Astrocyte of the hippocampus (primary cell): ENCODE data around the gene LDB3.

Source experiments
- DNase-seq: peaks from one replicate; pipeline ENCODE4 v3.0.0; 2011; ENCODE audit warnings: low read depth, low spot score

LDB3 gene

DNA sequence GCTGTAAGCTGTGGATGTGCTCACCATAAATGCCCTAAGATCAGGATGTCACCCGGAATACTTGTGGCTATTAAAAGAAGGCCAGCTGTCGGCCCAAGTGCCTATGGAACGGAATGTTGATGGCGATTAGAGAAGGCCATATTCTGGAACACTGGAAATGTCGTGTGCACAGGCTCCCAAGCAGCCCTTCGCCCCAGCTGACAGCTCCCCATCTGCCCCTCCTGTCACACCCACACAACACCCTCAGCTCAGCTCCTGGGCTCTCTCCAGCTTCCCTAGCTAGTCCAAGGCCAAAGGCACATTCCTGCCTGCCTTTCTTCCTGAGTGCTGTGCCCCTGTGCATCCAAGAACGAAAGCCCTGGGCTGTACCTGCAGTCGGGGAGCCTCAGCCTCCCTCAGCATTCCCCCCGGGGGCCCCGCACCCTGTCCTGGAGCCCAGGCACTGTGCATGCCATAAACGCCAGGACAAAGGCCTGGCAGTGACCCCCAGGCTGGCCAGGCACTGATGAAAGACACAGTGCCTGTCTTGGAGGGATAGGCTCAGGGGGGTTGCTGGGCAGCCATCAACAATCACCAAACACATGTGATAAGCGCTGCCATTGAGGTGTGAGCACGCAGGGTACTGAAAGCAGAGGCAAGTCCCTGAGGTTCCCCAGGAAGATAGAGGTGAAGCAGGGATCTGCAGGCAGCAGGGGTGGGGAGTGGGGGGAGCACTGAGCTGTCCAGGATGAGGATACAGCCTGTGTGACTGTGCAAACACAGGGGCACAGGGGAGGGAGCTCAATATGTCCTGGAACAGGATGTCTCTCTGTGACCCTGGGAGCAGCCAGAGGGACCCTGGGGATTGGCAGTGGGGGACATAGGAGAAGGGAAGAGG lies 3.7 kb upstream of the LDB3 start:
- peak; percentile 28 for DNase-seq

DNA sequence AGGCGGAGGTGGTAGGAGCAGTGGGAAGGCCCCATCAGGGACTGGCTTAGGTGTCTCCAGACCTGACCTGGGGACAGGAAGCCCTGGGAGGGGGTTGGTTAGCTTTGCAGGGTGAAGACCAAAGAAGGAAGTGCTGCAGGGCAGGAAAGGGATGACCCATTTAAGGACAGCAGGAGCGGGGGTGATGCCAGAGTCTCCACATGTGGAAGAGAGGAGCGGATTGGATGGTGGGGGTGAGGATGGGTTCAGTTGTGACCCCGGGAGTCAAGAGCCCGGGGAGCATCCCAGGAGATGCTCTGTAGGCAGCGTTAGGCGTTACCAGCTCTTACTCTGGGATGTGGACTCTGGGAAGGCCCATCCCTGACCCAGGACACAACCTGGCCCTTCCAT lies 3.1 kb upstream of the LDB3 start:
- DNase-seq, result no peak

DNA sequence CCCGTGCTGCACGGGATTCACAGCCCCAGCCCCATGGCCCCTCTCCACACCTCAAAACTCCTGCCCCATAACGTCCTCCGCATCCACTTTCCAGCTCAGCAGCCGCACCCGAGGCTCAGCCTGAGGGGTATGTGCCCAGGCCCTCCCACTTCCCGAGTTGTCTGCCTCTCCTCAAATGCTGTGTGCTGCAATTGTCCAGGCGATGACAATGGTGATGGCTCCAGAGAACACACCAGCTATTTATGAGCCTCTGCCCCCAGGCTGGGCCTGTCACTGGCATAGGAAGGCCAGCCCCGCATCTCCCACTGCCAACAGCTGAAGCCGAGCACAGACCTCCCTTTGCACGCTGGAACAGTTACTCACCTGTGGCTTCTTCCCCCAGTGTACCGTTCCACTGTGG lies 2.4 kb upstream of the LDB3 start:
- DNase-seq, result no peak

DNA sequence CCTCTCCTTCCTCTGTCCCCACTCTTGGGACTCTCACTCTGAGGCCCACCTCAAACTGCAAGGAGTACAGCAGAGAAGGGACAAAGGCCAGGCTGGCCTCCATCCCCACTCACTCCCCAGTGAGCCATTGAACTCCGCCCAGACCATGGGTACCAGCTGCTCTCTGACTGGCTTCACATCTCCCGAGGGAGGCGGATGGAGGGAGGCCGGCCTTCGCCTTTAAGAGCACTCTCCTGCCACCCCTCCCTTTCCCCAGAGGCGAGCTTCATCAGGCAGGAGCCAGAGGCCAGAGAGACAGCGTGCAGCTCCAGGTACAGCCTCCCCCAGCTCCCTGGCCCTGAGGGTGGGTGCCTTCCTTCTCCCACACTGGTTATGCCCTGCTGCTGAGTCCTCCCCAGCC lies 1.8 kb upstream of the LDB3 start:
- DNase-seq, result no peak

DNA sequence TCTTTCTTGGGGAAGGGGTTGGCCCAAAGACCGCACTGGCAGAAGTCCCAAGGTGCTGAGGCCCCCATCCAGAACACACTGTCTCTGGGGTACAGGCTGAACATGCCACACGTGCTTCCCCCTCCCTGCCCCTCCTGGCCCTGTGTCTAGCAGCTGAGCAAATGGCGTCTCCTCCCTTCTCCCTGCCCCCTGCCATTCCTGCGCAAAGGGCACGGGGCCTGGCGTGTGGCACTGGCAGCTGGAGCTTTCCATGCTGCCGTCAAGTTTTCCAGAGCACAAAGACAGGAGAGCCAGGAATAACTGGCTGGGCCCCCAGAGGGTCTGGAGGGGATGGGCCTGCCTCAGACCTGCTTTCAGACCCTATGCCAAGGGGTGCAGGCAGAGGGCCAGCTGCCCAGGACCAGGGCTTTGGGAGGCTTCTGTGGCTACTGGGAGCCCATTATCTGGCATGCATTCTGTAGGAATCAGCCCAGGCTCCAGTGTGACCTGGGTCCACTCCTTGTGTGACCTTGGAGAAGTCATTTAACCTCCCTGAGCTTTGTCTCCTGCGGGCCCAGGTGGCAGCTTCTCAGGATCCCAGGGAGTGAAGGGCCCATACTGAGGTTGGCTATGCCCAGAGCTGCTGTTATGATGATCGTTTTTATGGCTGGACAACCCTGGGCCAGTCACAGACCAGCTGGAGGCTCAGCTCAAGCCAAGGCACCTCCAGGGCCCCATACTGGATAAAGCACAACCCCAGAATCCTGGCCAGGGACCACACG lies 710 bp upstream of the LDB3 start:
- DNase-seq, result no peak

DNA sequence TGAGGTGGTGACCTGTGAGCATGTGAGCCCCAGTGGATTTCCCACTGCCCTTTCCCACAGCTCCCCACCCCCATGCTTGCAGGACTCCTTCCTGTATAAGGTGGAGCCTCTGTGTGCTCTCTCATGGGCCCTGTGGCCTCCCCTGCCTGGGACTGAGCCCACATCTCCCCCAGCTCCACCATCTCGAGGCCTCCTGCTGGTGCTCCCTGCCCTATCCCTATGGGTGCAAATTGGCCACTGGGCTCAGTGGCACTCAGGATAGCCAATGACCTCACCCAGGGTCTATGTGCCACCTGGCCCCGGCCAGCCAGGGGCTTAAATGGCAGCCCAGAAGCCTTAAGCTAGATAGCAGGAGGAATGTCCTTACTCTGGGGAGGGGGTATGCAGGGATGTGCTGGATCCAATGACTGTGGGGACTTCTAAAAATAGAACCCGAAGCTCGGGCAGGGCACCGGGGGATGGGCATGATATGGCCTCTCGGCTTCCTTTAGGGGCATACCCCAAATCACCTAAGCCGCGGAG lies 2.0 kb downstream of the LDB3 start:
- no peak for DNase-seq

DNA sequence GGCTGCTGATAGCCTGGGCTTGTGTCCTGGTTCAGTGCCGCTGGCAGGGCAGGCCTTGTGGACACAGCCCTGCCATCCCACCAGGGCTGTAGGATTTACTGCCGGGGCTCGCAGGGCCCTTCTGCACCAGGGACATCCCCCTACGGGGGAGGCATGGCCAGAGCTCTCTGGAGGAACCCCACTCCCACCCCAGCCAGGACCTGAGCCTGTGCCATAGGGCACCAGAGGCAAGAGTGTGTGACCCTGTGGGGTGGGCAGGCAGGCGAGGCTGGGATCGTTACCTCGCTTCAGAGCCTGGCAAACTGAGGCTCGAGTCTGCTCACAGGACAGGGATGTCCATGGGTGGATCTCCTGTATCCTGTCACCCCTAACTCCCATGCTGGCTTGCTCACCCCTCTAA lies 2.6 kb downstream of the LDB3 start:
- DNase-seq, result no peak

DNA sequence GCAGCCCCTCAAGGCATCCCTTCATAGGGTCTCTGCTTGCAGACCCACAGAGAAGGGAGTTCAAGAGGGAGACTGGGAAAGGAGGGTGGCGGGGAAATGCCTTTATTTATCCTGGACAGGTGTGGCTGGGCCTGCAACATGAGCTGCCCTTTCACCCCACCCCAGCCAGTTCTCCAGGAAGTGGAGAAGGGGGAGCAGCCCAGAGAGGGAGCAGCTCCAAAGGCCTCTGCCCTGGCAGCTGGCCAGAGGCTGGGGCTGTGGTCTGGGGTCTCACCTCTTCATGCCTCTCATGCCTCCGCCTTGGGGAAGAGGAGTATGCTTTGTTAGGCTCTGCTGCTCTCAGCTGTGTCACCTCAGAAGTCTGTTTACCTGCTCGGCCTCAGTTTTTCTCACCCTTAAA lies 3.1 kb downstream of the LDB3 start:
- no peak for DNase-seq

DNA sequence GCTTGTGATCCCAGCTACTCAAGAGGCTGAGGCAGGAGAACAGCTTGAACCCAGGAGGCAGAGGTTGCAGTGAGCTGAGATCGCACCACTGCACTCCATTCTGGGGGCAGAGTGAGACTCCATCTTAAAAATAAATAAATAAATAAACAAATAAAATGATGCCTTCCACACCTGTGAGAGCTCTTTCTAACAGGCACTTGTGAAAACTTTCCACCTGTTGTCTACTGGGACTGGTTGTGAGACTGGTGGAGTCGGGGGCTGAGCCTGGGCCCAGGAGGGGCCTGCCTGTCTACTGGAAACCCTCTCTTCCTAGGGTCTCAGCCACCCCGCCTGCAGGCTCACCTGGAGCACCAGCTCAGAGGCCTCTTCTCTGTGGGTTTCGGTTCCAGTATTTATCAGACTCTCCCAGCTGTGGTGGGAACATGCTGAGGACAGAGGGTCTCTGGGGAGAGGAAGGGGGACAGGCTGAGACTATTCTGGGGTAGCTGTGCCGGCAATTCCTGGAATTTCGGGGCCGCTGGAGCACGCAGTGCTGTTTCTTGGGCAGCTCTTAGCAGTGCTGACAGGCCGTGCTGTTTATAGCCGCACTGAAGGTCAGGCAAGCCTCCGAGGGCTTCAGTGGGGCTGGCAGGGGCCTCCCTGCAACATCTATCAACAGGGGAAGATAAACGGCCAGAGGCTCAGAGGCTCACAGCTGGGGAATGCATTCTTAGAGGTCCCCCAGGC lies 3.8 kb downstream of the LDB3 start:
- no peak for DNase-seq

DNA sequence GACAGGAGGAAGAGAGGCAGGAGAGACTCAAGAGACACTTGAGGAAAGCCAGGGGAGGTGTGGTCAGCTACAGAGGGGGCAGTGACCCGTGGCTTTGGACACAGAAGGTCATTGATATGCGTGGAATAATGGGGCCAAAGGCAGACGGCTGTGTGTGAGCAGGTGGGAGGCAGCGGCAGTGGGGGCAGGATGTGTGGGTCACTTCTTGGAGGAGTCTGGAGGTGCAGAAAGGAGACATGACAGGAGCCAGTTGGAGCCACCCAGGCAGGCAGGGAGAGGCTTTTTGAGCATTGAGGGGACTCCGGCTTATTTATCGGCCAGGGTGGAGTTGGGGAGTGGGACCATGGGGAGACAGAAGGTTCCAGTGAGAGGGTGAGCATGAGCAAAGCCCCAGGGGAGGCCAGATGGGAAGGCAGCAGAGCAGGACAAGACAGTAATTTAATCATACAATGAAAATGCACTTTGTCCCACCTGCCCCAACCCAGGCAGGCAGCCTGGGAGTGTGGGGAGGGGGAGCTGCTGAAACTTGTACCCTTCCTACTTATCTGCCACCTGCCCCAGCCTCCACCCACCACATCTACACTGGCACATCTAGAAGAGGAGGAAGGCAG lies 5.0 kb downstream of the LDB3 start:
- no peak for DNase-seq

DNA sequence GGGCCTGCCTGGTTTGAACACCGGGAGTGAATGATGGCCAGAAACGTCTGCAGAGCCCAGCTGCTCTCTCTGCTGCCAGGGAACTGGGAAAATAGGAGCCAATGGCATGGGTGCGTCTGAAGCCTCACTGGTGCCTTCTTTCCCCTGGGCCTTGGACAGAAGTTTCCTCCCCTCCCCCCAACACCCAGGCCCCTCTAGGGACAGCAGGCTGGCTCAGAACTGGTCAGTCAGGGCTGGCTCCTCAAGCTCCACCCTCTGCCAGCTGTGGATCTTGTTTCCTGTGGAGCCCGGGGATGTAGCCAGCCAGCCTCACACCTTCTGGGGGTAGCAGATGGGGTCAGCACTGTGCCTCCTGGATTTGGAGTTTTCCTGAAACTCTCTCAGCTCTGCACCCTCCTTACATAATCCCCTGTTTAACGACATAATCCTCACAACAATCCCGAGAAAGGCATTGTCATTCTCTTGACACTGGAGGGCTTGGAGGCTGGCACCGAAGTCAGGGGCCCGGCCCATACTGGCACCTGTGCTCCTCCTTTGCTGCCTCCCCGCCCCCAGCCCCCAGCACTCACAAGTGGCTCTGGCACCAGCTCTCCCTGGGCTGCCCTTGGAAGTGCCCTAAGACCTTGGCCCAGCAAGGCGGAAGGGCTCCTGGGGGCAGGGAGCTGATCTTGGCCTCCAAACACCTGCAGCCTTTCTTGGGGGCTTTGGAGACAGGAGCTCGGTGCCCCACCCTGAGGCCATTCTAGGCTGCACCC lies 5.7 kb downstream of the LDB3 start:
- no peak for DNase-seq

DNA sequence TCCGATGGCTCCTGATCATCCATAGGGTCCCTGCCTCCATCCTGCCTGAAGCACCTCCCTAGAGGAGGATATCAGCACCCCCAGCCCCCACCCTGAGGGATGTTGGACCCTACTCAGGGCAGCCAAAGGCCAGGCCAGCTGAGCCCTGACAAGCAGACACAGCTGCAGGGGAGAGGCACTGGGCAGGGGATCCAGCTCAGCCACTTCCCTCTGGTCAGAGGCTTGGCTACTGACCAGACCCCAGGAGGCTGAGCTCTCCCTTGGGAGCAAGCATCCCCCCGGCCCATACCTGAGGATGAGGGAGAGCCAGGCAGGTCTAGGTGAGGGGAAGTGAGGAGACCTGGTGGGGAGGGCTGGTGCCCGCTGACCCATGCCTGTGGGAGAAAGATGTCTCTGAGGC lies 6.6 kb downstream of the LDB3 start:
- DNase-seq, result no peak

DNA sequence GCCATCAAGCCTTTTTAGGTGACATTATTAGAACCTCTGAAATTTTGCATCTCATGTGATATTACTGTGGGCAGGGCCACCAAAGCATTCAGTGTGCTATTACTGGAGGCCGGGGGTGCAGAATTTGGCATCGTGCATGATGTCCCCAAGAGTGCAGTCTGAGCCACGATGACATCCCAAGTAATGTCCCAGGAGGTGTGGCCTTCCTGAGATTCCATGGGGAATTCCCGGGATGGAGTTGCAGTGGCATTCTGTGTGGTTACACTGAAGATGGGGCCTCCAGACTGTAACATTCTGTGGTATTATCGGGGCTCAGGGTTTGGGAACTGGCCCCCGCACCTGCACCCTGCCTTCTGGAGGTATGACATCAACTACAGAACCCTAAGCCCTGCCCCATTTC lies 9.1 kb downstream of the LDB3 start:
- DNase-seq, result no peak

DNA sequence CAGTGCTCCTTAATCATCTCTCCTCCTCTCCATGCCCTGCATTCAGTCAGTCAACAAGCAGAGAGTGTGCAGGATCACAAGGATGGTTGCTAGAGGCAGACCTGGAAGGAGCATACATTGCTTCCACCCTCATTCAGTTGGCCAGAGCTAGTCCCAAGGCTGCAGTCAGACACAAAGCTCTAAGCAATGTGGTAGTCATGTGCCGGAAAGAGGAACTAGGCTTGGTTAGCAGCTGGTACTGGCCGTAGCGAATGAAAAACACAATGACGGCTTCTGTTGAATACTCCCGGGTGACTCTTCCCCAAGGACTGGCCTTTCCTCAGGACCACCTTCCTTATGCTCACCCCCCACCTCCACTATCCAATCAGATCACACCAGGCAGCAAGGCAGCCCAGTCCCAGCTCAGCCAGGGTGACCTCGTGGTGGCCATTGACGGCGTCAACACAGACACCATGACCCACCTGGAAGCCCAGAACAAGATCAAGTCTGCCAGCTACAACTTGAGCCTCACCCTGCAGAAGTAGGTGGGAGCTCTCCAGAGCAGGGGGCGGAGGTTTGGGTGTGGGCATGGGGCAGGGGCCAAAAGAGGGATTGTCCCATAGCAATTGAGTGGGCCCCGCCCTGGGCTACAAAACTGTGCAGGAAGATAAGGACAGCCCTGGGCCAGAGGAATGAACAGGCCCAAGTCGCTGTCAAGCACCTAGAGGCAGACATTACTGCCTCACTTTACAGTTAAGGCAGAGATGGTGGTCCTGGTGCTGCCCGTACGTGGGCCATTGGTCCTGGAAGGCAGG lies 10.9 kb downstream of the LDB3 start:
- DNase-seq, result no peak

DNA sequence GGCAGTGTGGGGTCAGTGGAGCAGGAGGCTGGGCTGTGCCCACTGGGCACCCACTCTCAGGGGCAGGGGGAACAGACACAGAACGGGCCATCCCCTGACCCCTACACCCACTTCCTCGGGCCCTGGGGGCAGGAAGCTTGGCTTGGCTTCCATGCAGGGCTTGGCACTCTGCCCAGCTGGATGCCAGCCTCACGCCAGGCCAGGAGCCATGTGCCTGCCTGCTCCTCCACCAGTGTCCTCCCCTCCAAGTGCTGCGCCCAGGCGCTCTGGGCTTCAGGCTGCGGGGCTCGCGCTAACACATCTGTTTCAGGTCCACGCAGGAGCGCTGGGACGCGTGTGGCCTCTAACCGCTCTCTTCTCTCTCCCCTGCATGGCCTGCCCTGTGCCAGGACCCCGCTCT lies 12.7 kb downstream of the LDB3 start:
- peak; percentile 23 for DNase-seq

DNA sequence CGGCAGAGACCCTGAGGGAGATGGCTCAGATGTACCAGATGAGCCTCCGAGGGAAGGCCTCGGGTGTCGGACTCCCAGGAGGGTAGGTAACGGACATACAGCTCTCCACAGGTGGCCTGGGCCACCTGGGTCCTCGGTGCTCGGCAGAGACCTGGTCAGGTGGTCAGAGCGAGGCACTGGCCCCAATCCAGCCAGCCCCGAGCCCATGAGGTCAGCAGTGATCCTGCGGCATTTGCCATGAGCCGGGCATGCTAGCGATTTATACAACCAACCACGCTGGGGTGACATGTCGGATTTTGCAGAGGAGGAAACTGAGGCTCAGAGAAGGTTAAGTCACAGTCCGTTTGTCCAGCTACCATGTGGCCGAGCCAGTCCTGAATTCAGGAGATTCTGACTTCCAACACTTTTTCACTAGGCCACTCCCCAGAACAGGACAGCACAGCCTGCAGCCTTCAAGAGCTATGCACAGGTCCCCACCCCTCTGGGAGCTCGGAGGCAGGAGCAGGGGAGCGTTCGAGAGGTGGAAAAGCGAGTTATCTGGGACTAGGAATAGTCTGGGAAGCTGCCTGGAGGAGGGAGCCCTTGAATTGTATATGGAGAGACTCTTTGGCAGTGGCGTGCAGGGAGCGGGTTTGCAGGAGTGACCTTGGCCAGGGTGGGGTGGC lies 13.5 kb downstream of the LDB3 start:
- no peak for DNase-seq

DNA sequence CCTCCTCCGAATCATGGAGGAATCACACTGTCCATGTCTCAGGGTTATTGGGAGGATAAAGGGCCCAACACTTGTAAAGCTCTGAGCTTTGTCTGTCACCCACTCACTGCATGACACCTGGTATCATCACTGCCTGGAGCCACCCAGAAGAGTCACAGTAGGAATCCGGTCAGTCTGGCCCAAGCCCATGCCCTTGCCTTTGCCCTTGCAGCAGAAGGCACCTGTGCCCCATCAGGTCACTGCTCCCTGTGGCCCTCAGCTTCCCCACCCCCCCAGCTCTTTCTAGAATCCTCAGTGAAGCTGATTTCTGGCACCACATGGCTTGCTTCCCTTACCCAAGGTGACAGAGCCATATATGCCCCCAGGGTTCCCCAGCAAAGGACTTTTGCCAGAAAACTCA lies 14.4 kb downstream of the LDB3 start:
- no peak for DNase-seq

DNA sequence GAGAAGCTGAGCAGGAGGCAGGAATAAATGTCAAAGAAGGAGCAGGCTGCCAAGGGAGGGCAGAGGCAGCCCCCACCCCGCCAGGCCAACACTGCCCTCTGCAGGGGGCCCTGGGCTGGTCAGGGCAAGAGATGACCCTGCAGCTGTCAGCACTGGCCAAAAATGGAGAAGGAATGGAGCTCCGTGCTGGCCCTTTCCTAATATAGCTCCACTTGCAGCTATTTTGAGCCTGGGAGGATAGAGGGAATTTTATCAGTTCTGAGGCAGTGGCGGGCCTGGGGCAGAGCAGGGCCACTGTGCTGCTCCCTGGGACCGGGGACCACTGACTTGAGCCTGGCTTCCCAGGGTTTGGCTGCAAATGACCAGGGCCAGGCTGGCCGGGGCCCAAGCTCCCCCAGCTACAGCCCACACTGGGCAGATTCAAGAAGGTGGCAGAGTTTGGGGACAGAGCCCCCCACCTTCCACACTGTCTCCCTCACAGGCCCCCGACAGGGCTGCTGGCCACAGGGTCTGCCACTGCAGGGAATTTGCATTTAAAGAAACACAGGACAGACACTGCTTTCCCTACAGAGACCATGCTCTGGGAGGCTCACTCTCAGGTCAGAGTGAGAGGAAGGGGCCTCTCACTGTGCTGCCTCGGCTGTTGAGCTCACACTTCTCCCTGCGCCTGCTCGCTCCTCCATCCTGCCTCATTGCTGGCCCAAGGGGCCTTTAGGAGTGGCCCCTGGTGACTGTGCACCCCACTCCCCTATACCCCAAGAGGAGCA lies 16.2 kb downstream of the LDB3 start:
- peak; percentile 35 for DNase-seq

DNA sequence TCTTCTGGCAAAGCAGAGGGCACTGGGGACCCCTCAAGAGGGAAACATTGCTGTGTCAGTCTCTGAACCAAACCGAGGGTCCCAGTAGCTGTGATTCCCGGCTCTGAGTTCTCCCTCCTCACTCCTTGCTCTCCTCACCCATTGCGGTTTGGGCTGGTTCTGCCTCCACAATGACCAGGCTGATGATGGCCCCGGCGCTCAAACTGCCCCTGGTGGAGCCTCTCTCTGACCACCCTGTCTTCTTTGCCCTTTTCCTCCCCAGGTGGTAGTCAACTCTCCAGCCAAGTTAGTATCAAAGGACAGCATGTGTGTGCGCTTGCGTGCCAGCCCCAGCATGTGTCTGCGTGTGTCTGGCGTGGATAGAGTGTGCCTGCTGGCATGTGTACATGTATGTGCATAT lies 17.1 kb downstream of the LDB3 start:
- no peak for DNase-seq
